RWPE1 (cell line): ENCODE results near the gene FASTKD3.

Experiments used
- CTCF ChIA-PET: fragments of 350-600 bp; sonication (Branson Sonifier 250); formaldehyde crosslinking; extraction: SDS; loops from one replicate; lab custom pipeline; 2021; lab: Yijun Ruan, JAX
- POLR2A ChIA-PET: fragments of 400-600 bp; formaldehyde crosslinking; extraction: SDS; loops from one replicate; lab custom pipeline; 2020; ENCODE audit warnings: antibody characterized with exemption; ENCODE audit not compliant: low non-redundant PET; lab: Yijun Ruan, JAX
- DNase-seq: peaks from one replicate; pipeline ENCODE4 v3.0.0; 2012; ENCODE audit warnings: low spot score
- H3K27ac ChIP-seq: fragments of 450-650 bp; 2 replicates; pipeline ENCODE4 v1.5.1; 2017
- CTCF ChIP-seq: fragments of 450-650 bp; conservative IDR thresholded peaks from 2 replicates; pipeline ENCODE4 v1.5.1; 2017; ENCODE audit warnings: low read depth, mild to moderate bottlenecking

Gene FASTKD3

DNA sequence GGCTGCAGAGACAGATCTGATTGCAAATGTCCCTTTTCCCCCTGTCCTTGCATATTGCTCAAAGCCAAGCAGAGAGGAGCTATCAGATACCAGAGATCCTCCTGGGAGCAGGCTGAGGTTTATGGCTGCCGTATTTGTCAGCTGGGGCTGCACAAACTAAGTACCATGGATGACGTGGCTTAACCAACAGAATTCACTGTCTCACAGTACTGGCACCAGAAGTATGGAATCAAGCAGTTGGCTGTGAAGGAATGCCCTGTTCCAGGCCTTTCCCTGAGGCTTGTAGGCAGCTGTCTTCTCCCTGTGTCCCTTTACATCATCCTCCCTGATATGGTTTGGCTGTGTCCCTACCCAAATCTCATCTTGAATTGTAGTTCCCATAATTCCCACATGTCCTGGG lies 20.5 kb downstream of the FASTKD3 start:
- no peak for TF ChIP-seq CTCF
- H3K27ac ChIP-seq = no peak overlapping the region
- DNase-seq = no peak
- ChIA-PET CTCF (no interaction called here), POLR2A (no interaction called here)

- CTCF ChIA-PET = interaction anchor here (0.6 kb wide), 1 partner anchor 10 kb away, joined by 4 read pairs; no protein-coding TSS in a partner anchor
- no peak for DNase-seq
Measured at GRCh38 chr5:7846327-7846726, 22.5 kb downstream of the FASTKD3 start.

DNA sequence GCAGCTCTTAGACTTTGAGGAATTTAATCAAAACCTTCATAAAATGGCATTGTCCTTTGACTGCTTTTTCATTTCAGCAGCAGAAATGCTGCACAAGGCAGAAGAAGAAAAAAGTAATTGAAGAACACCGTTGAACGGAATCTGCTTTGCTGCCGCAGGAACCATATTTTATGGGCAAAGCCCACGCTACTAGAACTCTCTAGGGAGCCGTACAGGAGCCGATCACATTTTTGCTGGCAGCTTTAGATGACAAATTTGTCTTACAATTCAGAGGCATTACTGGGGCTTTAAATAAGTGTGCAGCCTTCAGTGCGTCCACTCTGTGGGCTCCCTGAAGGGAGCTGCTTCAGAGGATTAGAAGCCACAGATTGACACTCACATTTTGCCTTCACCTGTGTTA lies 23.3 kb downstream of the FASTKD3 start:
- ChIA-PET CTCF (interaction anchor here (0.6 kb wide), 1 partner anchor 11 kb away, joined by 3 read pairs; no protein-coding TSS in a partner anchor), POLR2A (no interaction called here)
- no peak overlapping the region for H3K27ac ChIP-seq
- no peak for DNase-seq
- no peak for TF ChIP-seq CTCF

More at GRCh38 chr5:7846327-7846726, 22.5 kb downstream of the FASTKD3 start:
- H3K27ac ChIP-seq = no peak overlapping the region
- no peak for TF ChIP-seq CTCF
- POLR2A ChIA-PET = no interaction called here

DNA sequence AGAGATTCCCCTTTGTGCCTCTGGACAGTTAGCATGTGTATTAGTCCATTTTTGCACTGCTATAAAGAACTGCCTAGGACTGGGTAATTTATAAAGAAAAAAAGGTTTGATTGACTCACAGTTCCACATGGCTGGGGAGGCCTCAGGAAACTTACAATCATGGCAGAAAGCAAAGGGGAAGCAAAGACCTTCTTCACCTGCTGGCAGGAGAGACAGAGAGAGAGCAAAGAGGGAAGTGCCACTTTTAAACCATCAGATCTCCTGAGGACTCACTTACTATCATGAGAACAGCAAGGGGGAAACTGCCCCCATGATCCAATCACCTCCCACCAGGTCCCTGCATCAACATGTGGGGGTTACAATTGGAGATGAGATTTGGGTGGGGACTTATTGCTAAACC lies 23.9 kb downstream of the FASTKD3 start:
- CTCF ChIA-PET = interaction anchor here (0.6 kb wide), 1 partner anchor 11 kb away, joined by 3 read pairs; no protein-coding TSS in a partner anchor
- POLR2A ChIA-PET = no interaction called here
- no peak for TF ChIP-seq CTCF
- DNase-seq = no peak
- H3K27ac ChIP-seq = no peak overlapping the region

DNA sequence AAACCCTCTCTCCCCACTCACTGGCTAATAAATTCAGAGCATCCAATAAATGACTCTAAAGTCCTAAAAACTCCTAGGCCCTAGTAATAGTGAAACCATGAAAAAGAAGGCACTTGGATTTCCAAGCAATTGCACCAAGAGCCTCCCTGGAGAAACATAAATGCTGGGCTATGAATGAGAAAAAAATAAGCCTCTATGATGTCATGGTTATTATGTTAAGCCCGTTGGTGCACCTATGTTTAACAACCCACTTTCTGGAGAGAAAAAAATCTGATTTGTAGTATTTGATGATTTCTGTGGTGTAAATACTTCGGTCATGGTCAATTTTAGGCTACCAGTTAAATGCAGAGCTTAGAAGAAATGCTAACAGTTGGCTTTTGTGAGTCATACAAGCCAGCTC lies 26.3 kb downstream of the FASTKD3 start:
- TF ChIP-seq CTCF = no peak
- CTCF ChIA-PET = no interaction called here
- H3K27ac ChIP-seq = no peak overlapping the region
- DNase-seq = no peak
- POLR2A ChIA-PET = no interaction called here

- no peak for TF ChIP-seq CTCF
- DNase-seq = no peak
- POLR2A ChIA-PET = no interaction called here
- CTCF ChIA-PET = no interaction called here
- no peak overlapping the region for H3K27ac ChIP-seq
Measured at GRCh38 chr5:7837403-7837802, 31.4 kb downstream of the FASTKD3 start.
